GM18519 (cell line): ENCODE data around the gene CBLC.

Source experiments
- ATAC-seq: cut with Tn5 transposase; IDR thresholded peaks from one replicate; pipeline ENCODE4 v1.9.1; 2021; ENCODE audit warnings: mild to moderate bottlenecking, moderate library complexity; ENCODE audit not compliant: unreplicated experiment, low FRiP score

Gene CBLC

DNA sequence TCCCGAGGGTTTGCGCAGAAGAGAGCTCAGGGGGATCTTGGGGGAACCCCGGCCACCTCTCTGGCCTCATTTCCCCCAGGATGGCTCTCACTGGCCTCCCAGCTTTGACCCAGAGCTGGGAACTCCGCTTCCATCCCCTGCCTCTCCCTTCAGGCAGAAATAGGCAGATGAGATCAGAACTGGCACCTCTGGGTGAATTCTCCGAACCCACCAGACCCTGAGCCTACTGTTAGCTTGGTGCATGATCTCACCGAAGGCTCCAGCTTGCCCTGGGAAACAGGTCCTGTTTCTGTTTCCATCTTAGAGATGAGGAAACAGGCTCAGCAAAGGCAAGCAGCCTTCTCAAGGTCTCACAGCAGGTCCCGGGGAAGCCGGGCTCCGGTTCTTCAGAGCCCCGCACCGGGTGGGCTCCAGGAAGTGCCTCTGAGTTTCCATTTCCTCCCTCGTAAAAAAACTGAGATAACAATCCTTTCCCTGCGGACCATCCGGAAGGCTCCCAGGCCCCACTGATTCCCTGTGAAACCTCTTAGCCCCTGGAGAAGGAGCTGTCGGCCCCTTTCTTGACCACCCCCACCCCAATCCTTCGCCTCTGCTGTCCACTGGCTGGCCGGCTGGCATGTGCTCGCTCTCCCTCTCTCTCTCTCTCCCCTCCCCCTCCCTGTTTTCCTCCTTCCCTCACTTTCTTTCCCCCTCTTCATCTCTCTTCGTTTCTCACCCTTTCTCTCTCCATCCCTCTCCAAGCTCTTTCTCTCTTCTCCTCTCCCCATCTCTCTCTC is 70.5 kb downstream of the CBLC start:
- ATAC-seq: no peak

DNA sequence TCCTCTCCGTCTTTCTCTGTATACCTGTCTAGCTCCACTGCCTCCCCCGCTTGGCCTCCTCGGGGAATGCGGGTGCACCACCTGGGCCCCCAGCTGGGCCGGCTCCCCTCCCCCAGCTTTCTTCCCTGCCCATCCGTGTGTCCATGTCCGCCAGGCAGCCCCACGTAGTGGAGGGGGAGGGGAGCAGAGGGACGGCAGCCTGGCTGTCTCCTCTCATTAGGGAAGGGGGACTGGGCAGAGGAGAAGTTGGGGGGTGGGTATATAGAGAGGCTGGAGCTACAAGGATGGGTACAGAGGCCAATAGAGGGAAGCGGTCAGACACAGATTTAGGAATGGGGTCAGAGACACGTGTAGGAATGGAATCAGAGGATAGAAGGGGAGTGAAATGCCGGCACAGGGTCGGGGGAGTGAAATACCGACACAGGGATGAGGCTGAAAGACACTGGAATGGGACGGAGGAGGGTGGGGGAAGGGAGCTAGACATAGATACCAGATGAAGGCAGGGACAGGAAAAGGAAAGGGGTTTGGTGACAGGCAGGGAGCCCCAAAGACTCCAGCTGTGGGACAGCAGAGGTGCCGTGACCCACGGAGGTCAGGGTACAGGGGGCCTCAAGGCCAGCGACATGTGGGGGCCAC is 71.2 kb downstream of the CBLC start:
- ATAC-seq: no peak
